SK-N-MC (cell line): Measurements from ENCODE around the gene SHMT1.

Source experiments
- EZH2 ChIP-seq: fragments of 200-600 bp; sonication (generic); IDR thresholded peaks from one replicate; pipeline ENCODE4 v1.6.1; 2017; ENCODE audit warnings: antibody characterized with exemption
- FOXP2 ChIP-seq: optimal IDR thresholded peaks from 2 replicates; pipeline ENCODE3; 2011; ENCODE audit warnings: mild to moderate bottlenecking, moderate library complexity; ENCODE audit not compliant: insufficient read depth; ENCODE audit errors: extremely low read length, control extremely low read depth
- POLR2AphosphoS5 ChIP-seq: IDR thresholded peaks from 2 replicates; pipeline ENCODE4 v1.6.1; 2012; ENCODE audit warnings: mild to moderate bottlenecking, low read depth, low read length, borderline replicate concordance

DNA sequence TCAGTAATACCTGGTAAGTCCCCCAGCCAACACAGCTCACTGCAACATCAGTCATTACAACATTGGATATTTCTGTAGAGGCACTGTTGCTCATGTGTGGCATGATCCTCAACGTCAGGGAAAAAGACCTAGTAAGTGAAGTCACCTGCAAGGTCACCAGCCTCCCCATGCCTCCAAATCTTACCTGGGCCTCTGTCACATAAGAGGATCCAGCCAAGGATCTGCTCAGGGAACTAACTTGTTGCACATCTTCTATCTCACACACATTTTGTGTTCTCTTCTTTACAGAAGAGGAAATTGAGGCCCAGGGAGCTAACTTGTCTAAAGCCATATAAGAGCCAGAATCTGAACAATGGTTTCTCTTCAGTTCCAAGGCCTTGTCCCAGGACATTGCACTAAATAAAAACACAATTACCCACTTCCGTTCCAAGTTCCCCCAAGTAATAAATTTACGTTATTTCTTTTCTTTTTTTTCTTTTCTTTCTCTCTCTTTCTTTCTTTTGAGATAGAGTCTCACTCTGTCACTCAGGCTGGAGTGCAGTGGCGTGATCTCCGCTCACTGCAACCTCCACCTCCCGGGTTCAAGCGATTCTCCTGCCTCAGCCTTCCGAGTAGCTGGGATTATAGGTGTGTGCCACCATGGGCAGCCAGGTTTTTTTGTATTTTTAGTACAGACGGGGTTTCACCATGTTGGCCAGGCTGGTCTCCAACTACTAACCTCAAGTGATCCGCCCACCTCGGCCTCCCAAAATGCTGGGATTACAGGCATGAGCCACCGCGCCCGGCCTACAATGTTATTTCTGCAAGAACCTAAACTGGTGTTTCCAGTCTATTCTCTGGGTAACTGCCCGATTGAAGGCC lies 1.3 kb downstream of the SHMT1 start:
- no peak for TF ChIP-seq EZH2
- no peak for TF ChIP-seq FOXP2
- TF ChIP-seq POLR2AphosphoS5 = no peak
